MM.1S (cell line): ENCODE measurements around the gene EMID1.
"Not testable (repeated sequence)": the region's sequence is repeated elsewhere in the genome, so short reads cannot be mapped to it uniquely, and the experiment has no call there.

Experiments
- EZH2 ChIP-seq: fragments of 300-600 bp; sonication (generic); optimal IDR thresholded peaks from 2 replicates; pipeline ENCODE3; 2017; ENCODE audit warnings: low read depth, mild to moderate bottlenecking, antibody characterized with exemption, low read length, mixed read lengths
- TF ChIP-seq, protein P1 (sequence below): fragments of 300-600 bp; sonication (generic); IDR thresholded peaks from 2 replicates; pipeline ENCODE4 v1.5.1; 2016; ENCODE audit warnings: antibody characterized with exemption, low read length, mixed read lengths

DNA sequence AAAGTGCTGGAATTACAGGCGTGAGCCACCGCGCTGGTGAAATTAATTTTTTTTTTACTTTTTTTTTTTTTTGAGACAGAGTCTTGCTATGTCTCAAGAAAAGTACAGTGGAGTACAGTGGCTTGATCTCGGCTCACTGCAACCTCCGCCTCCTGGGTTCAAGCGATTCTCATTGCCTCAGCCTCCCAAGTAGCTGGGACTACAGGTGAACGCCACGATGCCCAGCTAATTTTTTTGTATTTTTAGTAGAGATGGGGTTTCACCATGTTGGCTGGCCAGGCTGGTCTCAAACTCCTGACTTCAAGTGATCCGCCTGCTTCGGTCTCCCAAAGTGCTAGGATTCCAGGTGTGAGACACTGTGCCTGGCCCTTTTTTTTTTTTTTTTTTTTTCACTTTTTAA, 42.2 kb downstream of the EMID1 start:
- TF ChIP-seq, protein P1, sequence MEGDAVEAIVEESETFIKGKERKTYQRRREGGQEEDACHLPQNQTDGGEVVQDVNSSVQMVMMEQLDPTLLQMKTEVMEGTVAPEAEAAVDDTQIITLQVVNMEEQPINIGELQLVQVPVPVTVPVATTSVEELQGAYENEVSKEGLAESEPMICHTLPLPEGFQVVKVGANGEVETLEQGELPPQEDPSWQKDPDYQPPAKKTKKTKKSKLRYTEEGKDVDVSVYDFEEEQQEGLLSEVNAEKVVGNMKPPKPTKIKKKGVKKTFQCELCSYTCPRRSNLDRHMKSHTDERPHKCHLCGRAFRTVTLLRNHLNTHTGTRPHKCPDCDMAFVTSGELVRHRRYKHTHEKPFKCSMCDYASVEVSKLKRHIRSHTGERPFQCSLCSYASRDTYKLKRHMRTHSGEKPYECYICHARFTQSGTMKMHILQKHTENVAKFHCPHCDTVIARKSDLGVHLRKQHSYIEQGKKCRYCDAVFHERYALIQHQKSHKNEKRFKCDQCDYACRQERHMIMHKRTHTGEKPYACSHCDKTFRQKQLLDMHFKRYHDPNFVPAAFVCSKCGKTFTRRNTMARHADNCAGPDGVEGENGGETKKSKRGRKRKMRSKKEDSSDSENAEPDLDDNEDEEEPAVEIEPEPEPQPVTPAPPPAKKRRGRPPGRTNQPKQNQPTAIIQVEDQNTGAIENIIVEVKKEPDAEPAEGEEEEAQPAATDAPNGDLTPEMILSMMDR, result not testable (repeated sequence)
- not testable (repeated sequence) for TF ChIP-seq EZH2
